Transverse colon (tissue), 4 donors: ENCODE results near the gene MBD5.

Experiments
- CTCF ChIP-seq, 5 experiments: fragments of 200-600 bp in 3 of 5; fragments of 450-650 bp in 2 of 5; sonication (generic) in 3 of 5; IDR thresholded peaks; 1 replicate in 2 of 5; 2 replicates in 3 of 5; pipeline ENCODE4 v1.5.1; 2016 to 2017; ENCODE audit warnings: antibody characterized with exemption in 5 of 5, inconsistent platforms in 3 of 5, mild to moderate bottlenecking in 2 of 5, moderate library complexity in 1 of 5
- EP300 ChIP-seq: sonication (generic); formaldehyde crosslinking; IDR thresholded peaks from one replicate; pipeline ENCODE4 v1.6.1; 2017; ENCODE audit warnings: antibody characterized with exemption, low read depth
- POLR2A ChIP-seq: fragments of 450-650 bp; IDR thresholded peaks from one replicate; pipeline ENCODE4 v1.6.1; 2016; ENCODE audit warnings: antibody characterized with exemption, mild to moderate bottlenecking, moderate library complexity
- POLR2AphosphoS5 ChIP-seq, 3 donors: sonication (generic); formaldehyde crosslinking; IDR thresholded peaks; one replicate each; pipeline ENCODE4 v1.6.1; 2016; ENCODE audit warnings: antibody characterized with exemption in 3 of 3

- no peak for TF ChIP-seq CTCF (IDR thresholded peaks at IDR 0.05)
- no peak for TF ChIP-seq POLR2A
- TF ChIP-seq POLR2AphosphoS5 (IDR thresholded peaks at IDR 0.05): no peak
- no peak for TF ChIP-seq EP300
These were observed 441.0 kb downstream of the MBD5 start for GRCh38 chr2:148461876-148462275.
